ENCODE data around the gene AJM1.

DNA sequence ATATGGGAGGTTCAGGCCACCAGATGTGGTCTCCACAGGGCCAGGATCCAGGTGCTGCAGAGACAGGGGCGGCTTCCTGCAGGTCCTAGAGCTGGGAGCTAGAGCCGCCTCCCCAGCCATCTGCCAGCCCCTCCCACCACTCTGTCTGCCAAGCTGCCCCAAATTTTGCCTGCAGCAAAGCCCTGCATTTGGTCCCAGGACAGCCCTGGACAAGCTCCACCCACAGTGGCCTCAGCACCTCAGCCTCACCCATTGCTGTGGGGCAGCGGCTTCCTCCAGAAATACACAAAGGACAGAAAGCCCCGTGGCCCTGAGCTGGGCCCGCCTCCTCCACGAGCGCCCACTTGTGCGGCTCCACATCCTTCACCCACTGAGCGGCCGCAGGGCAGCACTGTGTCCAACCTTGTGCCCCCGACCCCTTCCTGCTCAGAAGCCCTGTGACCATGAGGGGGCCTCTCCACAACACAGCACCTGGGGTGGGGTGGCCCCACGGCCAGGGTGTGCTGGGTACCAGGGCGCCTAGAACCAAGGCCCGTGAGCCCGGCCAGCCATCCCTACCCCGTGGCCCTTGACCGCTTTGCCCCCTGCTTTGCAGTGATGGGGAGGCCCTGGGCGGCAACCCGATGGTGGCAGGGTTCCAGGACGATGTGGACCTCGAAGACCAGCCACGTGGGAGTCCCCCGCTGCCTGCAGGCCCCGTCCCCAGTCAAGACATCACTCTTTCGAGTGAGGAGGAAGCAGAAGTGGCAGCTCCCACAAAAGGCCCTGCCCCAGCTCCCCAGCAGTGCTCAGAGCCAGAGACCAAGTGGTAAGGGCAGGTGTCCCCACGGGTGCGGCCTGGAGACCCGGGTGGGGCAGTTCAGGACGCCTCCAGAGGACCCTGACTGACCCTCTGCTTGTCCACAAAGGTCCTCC is 3.7 kb upstream of the AJM1 start:
- TF ChIP-seq, protein P1, sequence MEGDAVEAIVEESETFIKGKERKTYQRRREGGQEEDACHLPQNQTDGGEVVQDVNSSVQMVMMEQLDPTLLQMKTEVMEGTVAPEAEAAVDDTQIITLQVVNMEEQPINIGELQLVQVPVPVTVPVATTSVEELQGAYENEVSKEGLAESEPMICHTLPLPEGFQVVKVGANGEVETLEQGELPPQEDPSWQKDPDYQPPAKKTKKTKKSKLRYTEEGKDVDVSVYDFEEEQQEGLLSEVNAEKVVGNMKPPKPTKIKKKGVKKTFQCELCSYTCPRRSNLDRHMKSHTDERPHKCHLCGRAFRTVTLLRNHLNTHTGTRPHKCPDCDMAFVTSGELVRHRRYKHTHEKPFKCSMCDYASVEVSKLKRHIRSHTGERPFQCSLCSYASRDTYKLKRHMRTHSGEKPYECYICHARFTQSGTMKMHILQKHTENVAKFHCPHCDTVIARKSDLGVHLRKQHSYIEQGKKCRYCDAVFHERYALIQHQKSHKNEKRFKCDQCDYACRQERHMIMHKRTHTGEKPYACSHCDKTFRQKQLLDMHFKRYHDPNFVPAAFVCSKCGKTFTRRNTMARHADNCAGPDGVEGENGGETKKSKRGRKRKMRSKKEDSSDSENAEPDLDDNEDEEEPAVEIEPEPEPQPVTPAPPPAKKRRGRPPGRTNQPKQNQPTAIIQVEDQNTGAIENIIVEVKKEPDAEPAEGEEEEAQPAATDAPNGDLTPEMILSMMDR (IDR thresholded peaks at IDR 0.05): no peak
- TF ChIP-seq POLR2AphosphoS5 (IDR thresholded peaks at IDR 0.05): no peak
- TF ChIP-seq POLR2A (IDR thresholded peaks at IDR 0.05): no peak

Data from prostate gland (tissue), 2 donors.